Measurements from ENCODE around the gene GRIN1.

GRCh38 chr9:137178201-137178938 is 39.4 kb downstream of the GRIN1 start:
- TF ChIP-seq CTCF (conservative IDR thresholded peaks at IDR 0.05; ENCODE audit: low read depth, low read length): no peak
- no peak for TF ChIP-seq EZH2 (IDR thresholded peaks at IDR 0.05; ENCODE audit: borderline replicate concordance, low read depth, low read length, poor library complexity, severe bottlenecking)

Data from A673 (cell line).